Endothelial cell of umbilical vein (primary cell): ENCODE data around the gene RAP1GAP2. TPM values are rescaled to one million over a fixed set of nuclear protein-coding genes. Genes with fewer than 3 reads are reported as not detected.

Experiments used
- BruUV-seq: library from RNA; stranded (reverse); fragments of 400-500 nt; replicated peaks from 2 replicates; lab custom pipeline; 2021; lab: Mats Ljungman, UMichigan
- CTCF ChIA-PET: fragments of 300-600, 350-600 bp; sonication (Branson Sonifier 250); formaldehyde crosslinking; loops from one replicate; lab custom pipeline; 2021; ENCODE audit warnings: antibody characterized with exemption, inconsistent platforms; lab: Charles Lee
- POLR2A ChIA-PET: fragments of 300-600, 350-600 bp; sonication (Branson Sonifier 250); formaldehyde crosslinking; loops from one replicate; lab custom pipeline; 2021; ENCODE audit warnings: antibody characterized with exemption, inconsistent platforms; lab: Charles Lee
- DNase-seq: peaks from one replicate; pipeline ENCODE4 v3.0.0-alpha.2; 2011; ENCODE audit warnings: low read depth, low spot score
- FAIRE-seq: peaks from 2 replicates; lab custom pipeline; 2011; peaks lifted over from hg19 to GRCh38; lab: Jason Lieb, UNC
- H2AFZ ChIP-seq: 2 replicates; pipeline ENCODE4 v1.6.0; 2012; ENCODE audit warnings: low read depth, low read length, control low read depth, inconsistent platforms
- H3K27ac ChIP-seq: 2 replicates; pipeline ENCODE4 v1.5.1; 2011; ENCODE audit warnings: low read depth, mild to moderate bottlenecking, control low read depth, low read length, moderate library complexity; ENCODE audit not compliant: insufficient read depth
- H3K27me3 ChIP-seq, 2 experiments: 2 replicates each; pipeline versions ENCODE4 v1.6.0 to v1.6.1; 2011; ENCODE audit warnings: low read length in 2 of 2, mixed read lengths in 1 of 2; ENCODE audit not compliant: control insufficient read depth in 2 of 2, insufficient read depth in 2 of 2
- H3K36me3 ChIP-seq, 2 experiments: 2 replicates in 1 of 2; 3 replicates in 1 of 2; pipeline ENCODE4 v1.5.1; 2011; ENCODE audit warnings: low read length in 2 of 2, mild to moderate bottlenecking in 1 of 2, moderate library complexity in 1 of 2; ENCODE audit not compliant: control insufficient read depth in 2 of 2, insufficient read depth in 2 of 2; ENCODE audit errors: extremely low read depth in 1 of 2
- H3K4me1 ChIP-seq: 3 replicates; pipeline ENCODE4 v1.5.1; 2011; ENCODE audit warnings: mild to moderate bottlenecking, low read length; ENCODE audit not compliant: control insufficient read depth, insufficient read depth; ENCODE audit errors: extremely low read depth
- H3K4me2 ChIP-seq: 2 replicates; pipeline ENCODE4 v1.6.1; 2011; ENCODE audit warnings: low read length, control low read depth, mixed read lengths; ENCODE audit not compliant: insufficient read depth
- H3K4me3 ChIP-seq, 3 experiments: fragments of 200-600 bp in 1 of 3; sonication (generic), shearing (Covaris generic) in 1 of 3; replicated peaks in 1 of 3; 2 replicates each; pipeline ENCODE4 v1.5.1; 2011 to 2016; ENCODE audit warnings: control low read depth in 3 of 3, low read length in 3 of 3, mild to moderate bottlenecking in 2 of 3, inconsistent platforms in 1 of 3, low read depth in 1 of 3, moderate library complexity in 1 of 3; ENCODE audit not compliant: insufficient read depth in 1 of 3
- H3K79me2 ChIP-seq: 2 replicates; pipeline ENCODE4 v1.6.0; 2012; ENCODE audit warnings: low read length, inconsistent platforms; ENCODE audit not compliant: control insufficient read depth, insufficient read depth
- H3K9ac ChIP-seq: replicated peaks from 2 replicates; pipeline ENCODE3; 2011; ENCODE audit warnings: low read length, control low read depth; ENCODE audit not compliant: insufficient read depth; ENCODE audit errors: extremely low read depth
- H3K9me1 ChIP-seq: replicated peaks from 3 replicates; pipeline ENCODE4 v1.6.0; 2011; ENCODE audit warnings: mild to moderate bottlenecking, low read length; ENCODE audit not compliant: control insufficient read depth, insufficient read depth; ENCODE audit errors: extremely low read depth
- H3K9me3 ChIP-seq: replicated peaks from 2 replicates; pipeline ENCODE4 v1.5.1; 2012; ENCODE audit warnings: low read length, inconsistent platforms; ENCODE audit not compliant: control insufficient read depth, insufficient read depth
- H4K20me1 ChIP-seq: replicated peaks from 2 replicates; pipeline ENCODE3; 2011; ENCODE audit warnings: mild to moderate bottlenecking, low read length; ENCODE audit not compliant: control insufficient read depth, insufficient read depth; ENCODE audit errors: extremely low read depth
- CTCF ChIP-seq, 2 donors: IDR thresholded peaks; 1 replicate in 1 of 2; 2 replicates in 1 of 2; pipeline ENCODE4 v1.5.1; 2011; ENCODE audit warnings: low read length in 2 of 2, mild to moderate bottlenecking in 2 of 2, moderate library complexity in 2 of 2, control low read depth in 1 of 2, inconsistent platforms in 1 of 2, low read depth in 1 of 2; ENCODE audit not compliant: insufficient read depth in 1 of 2; ENCODE audit errors: extremely low read depth in 1 of 2
- FOS ChIP-seq: IDR thresholded peaks from 2 replicates; pipeline ENCODE4 v1.6.1; 2011; ENCODE audit warnings: mild to moderate bottlenecking, low read length, moderate library complexity, borderline replicate concordance; ENCODE audit not compliant: insufficient read depth
- GATA2 ChIP-seq: IDR thresholded peaks from 2 replicates; pipeline ENCODE4 v1.7.0; 2011; ENCODE audit warnings: low read depth, mild to moderate bottlenecking, moderate library complexity, mixed read lengths, low read length; ENCODE audit not compliant: insufficient read length, insufficient read depth
- JUN ChIP-seq: IDR thresholded peaks from 2 replicates; pipeline ENCODE4 v1.6.1; 2011; ENCODE audit warnings: borderline replicate concordance, low read depth; ENCODE audit not compliant: insufficient read length, insufficient read depth
- MYC ChIP-seq: IDR thresholded peaks from one replicate; pipeline ENCODE4 v1.6.1; 2011; ENCODE audit warnings: mild to moderate bottlenecking, low read depth, low read length
- POLR2A ChIP-seq: IDR thresholded peaks from 2 replicates; pipeline ENCODE4 v1.6.1; 2012; ENCODE audit warnings: low read depth, mild to moderate bottlenecking, control low read depth, low read length
- POLR2AphosphoS5 ChIP-seq: IDR thresholded peaks from 2 replicates; pipeline ENCODE4 v1.6.1; 2012; ENCODE audit warnings: low read depth, mild to moderate bottlenecking, control low read depth, low read length, moderate library complexity; ENCODE audit not compliant: insufficient read depth
- dilution Hi-C: fragments of 300-500 bp; cut with MboI; formaldehyde crosslinking; loops from one replicate; pipeline ENCODE4 v1.15.0; 2019; ENCODE audit warnings: low sequenced_read_pairs; ENCODE audit not compliant: extremely low pct_ligation_motif_present
- intact Hi-C: fragments of 100-400 bp; cut with micrococcal nuclease; formaldehyde crosslinking; loops from one replicate; pipeline ENCODE4 v1.10.0; 2022
- polyA plus RNA-seq, 4 experiments: library from polyadenylated mRNA; depleted of rRNA in 3 of 4; stranded (reverse) in 3 of 4; unstranded in 1 of 4; fragments of >200 nt; gene quantifications; 2 replicates each; pipeline versions ENCODE4 v1.2.1 to v1.2.3, GENCODE V29; 2011 to 2012; ENCODE audit warnings: missing spikeins in 1 of 4
- total RNA-seq: library from RNA; stranded (reverse); gene quantifications from 2 replicates; pipeline ENCODE4 v1.2.3, GENCODE V29; 2021
- TF ChIP-seq, protein P1 (sequence below): IDR thresholded peaks from 2 replicates; pipeline ENCODE4 v1.6.1; 2011; ENCODE audit not compliant: insufficient read depth, insufficient read length

The RAP1GAP2 gene
- total and polyA plus RNA-seq, 2 donors (not counting 3 experiments of a cell fraction or from before 2014, with no cell fraction given), result 1.4 to 3.6 TPM

GRCh38 chr17:2911755-2912111 is 115.5 kb downstream of the RAP1GAP2 start:
- H3K9ac ChIP-seq, result no peak overlapping the region
- H3K4me2 ChIP-seq, result no peak overlapping the region
- no peak overlapping the region for H2AFZ ChIP-seq
- H3K27ac ChIP-seq, result no peak overlapping the region
- no peak overlapping the region for H3K4me3 ChIP-seq
- H3K4me1 ChIP-seq, result no peaks in the 10 kb centered on the region
- ChIA-PET CTCF (no interaction called here), POLR2A (no interaction called here)
- H3K79me2 ChIP-seq, result no peaks in the 10 kb centered on the region
- no peaks in the 10 kb centered on the region for H3K36me3 ChIP-seq
- no peaks in the 10 kb centered on the region for H3K9me1 ChIP-seq
- H3K9me3 ChIP-seq, result no peaks in the 10 kb centered on the region
- no peaks in the 10 kb centered on the region for H3K27me3 ChIP-seq
- TF ChIP-seq POLR2A (no peak), CTCF (IDR thresholded peaks at IDR 0.05; ENCODE audit: extremely low read depth in 1 of 2, insufficient read depth in 1 of 2, low read depth in 1 of 2, low read length in 2 of 2) (no peak), POLR2AphosphoS5 (no peak), JUN (no peak)
- FAIRE-seq, result no peak
- BruUV-seq, result no TSS peak
- dilution Hi-C loops, result no loop called here
- intact Hi-C loops, result no loop called here
- no peak for DNase-seq
- no peaks in the 10 kb centered on the region for H4K20me1 ChIP-seq

GRCh38 chr17:2912754-2913153 is 116.5 kb downstream of the RAP1GAP2 start:
- no peak overlapping the region for H3K4me2 ChIP-seq
- H3K36me3 ChIP-seq, result no peaks in the 10 kb centered on the region
- no TSS peak for BruUV-seq
- CTCF ChIA-PET, result no interaction called here
- H3K27ac ChIP-seq, result no peak overlapping the region
- dilution Hi-C loops (no loop called here), intact Hi-C loops (no loop called here)
- POLR2A ChIA-PET, result no interaction called here
- FAIRE-seq, result no peak
- H4K20me1 ChIP-seq, result no peaks in the 10 kb centered on the region
- H3K27me3 ChIP-seq, result no peaks in the 10 kb centered on the region
- no peaks in the 10 kb centered on the region for H3K4me1 ChIP-seq
- TF ChIP-seq CTCF (IDR thresholded peaks at IDR 0.05; ENCODE audit: extremely low read depth in 1 of 2, insufficient read depth in 1 of 2, low read depth in 1 of 2, low read length in 2 of 2) (no peak), POLR2A (no peak), MYC (no peak), JUN (no peak), GATA2 (no peak), FOS (no peak)
- TF ChIP-seq, protein P1, sequence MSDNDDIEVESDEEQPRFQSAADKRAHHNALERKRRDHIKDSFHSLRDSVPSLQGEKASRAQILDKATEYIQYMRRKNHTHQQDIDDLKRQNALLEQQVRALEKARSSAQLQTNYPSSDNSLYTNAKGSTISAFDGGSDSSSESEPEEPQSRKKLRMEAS, result no peak
- no peaks in the 10 kb centered on the region for H3K9me1 ChIP-seq
- H3K9ac ChIP-seq, result no peak overlapping the region
- DNase-seq, result no peak
- H3K9me3 ChIP-seq, result no peaks in the 10 kb centered on the region
- no peaks in the 10 kb centered on the region for H3K79me2 ChIP-seq
- no peak overlapping the region for H2AFZ ChIP-seq
- no peak overlapping the region for H3K4me3 ChIP-seq
